ENCODE results near the gene FOXN3. TPM values are rescaled to one million over a fixed set of nuclear protein-coding genes. Genes with fewer than 3 reads are reported as not detected.

FOXN3 gene
- total RNA-seq, 1 donor from 2014 or later = 34.5 TPM

- Histone ChIP-seq H3K36me3 (ENCODE audit: control insufficient read depth, insufficient read depth, low read length) (no peaks in the 10 kb centered on the region), H3K4me3 (ENCODE audit: low read depth, low read length) (no peak overlapping the region), H3K27me3 (ENCODE audit: control insufficient read depth, insufficient read depth, low read length) (no peaks in the 10 kb centered on the region)
- no peak for DNase-seq (ENCODE audit: low read depth)
- no peak for TF ChIP-seq CTCF (IDR thresholded peaks at IDR 0.05; ENCODE audit: insufficient read depth, low read length, poor library complexity, severe bottlenecking)
Measured at GRCh38 chr14:89365061-89365801, 51.8 kb downstream of the FOXN3 start.

GRCh38 chr14:89364316-89364715 is 52.7 kb downstream of the FOXN3 start:
- no peak for TF ChIP-seq CTCF (IDR thresholded peaks at IDR 0.05; ENCODE audit: insufficient read depth, low read length, poor library complexity, severe bottlenecking)
- no peaks in the 10 kb centered on the region for H3K36me3 ChIP-seq (ENCODE audit: control insufficient read depth, insufficient read depth, low read length)
- H3K4me3 ChIP-seq (ENCODE audit: low read depth, low read length) = no peak overlapping the region
- no peaks in the 10 kb centered on the region for H3K27me3 ChIP-seq (ENCODE audit: control insufficient read depth, insufficient read depth, low read length)
- DNase-seq (ENCODE audit: low read depth) = no peak

GRCh38 chr14:89360277-89360676 is 56.8 kb downstream of the FOXN3 start:
- no peaks in the 10 kb centered on the region for H3K36me3 ChIP-seq (ENCODE audit: control insufficient read depth, insufficient read depth, low read length)
- no peak for TF ChIP-seq CTCF (IDR thresholded peaks at IDR 0.05; ENCODE audit: insufficient read depth, low read length, poor library complexity, severe bottlenecking)
- DNase-seq (ENCODE audit: low read depth) = no peak
- no peaks in the 10 kb centered on the region for H3K27me3 ChIP-seq (ENCODE audit: control insufficient read depth, insufficient read depth, low read length)
- no peak overlapping the region for H3K4me3 ChIP-seq (ENCODE audit: low read depth, low read length)

GRCh38 chr14:89359477-89360222 is 57.4 kb downstream of the FOXN3 start:
- Histone ChIP-seq H3K27me3 (ENCODE audit: control insufficient read depth, insufficient read depth, low read length) (no peaks in the 10 kb centered on the region), H3K4me3 (ENCODE audit: low read depth, low read length) (no peak overlapping the region), H3K36me3 (ENCODE audit: control insufficient read depth, insufficient read depth, low read length) (no peaks in the 10 kb centered on the region)
- TF ChIP-seq CTCF (IDR thresholded peaks at IDR 0.05; ENCODE audit: insufficient read depth, low read length, poor library complexity, severe bottlenecking) = no peak
- DNase-seq (ENCODE audit: low read depth) = no peak

GRCh38 chr14:89357655-89358297 is 59.3 kb downstream of the FOXN3 start:
- Histone ChIP-seq H3K27me3 (ENCODE audit: control insufficient read depth, insufficient read depth, low read length) (no peaks in the 10 kb centered on the region), H3K4me3 (ENCODE audit: low read depth, low read length) (no peak overlapping the region), H3K36me3 (ENCODE audit: control insufficient read depth, insufficient read depth, low read length) (no peaks in the 10 kb centered on the region)
- TF ChIP-seq CTCF (IDR thresholded peaks at IDR 0.05; ENCODE audit: insufficient read depth, low read length, poor library complexity, severe bottlenecking) = no peak
- no peak for DNase-seq (ENCODE audit: low read depth)

All from kidney epithelial cell (primary cell).